Spleen (tissue), 11 donors: ENCODE data around the gene ABCC10. TPM values are rescaled to one million over a fixed set of nuclear protein-coding genes. Genes with fewer than 3 reads are reported as not detected.
A peak's percentile ranks its signal among the peaks of the same experiment; 100 is the strongest.

Source experiments
- DNase-seq: peaks from one replicate; pipeline ENCODE4 v3.0.0-alpha.2; 2020
- H3K27ac ChIP-seq, 8 donors: fragments of 200-600 bp; sonication (generic) in 7 of 8; 1 replicate in 4 of 8; 2 replicates in 4 of 8; pipeline versions ENCODE4 v1.5.0 to v1.8.0; 2016 to 2021; ENCODE audit warnings: inconsistent platforms in 4 of 8, mild to moderate bottlenecking in 4 of 8, moderate library complexity in 1 of 8
- H3K27me3 ChIP-seq, 7 donors: fragments of 200-600 bp; sonication (generic) in 6 of 7; replicated peaks in 1 of 7; 1 replicate in 4 of 7; 2 replicates in 3 of 7; pipeline versions ENCODE4 v1.5.0 to v1.8.0; 2016 to 2021; ENCODE audit warnings: inconsistent platforms in 3 of 7, mild to moderate bottlenecking in 1 of 7
- H3K36me3 ChIP-seq, 6 donors: fragments of 200-600 bp; sonication (generic) in 5 of 6; 1 replicate in 4 of 6; 2 replicates in 2 of 6; pipeline versions ENCODE4 v1.5.0 to v1.8.0; 2016 to 2021; ENCODE audit warnings: inconsistent platforms in 2 of 6
- H3K4me1 ChIP-seq, 6 donors: fragments of 200-600 bp; sonication (generic) in 5 of 6; 1 replicate in 3 of 6; 2 replicates in 3 of 6; pipeline versions ENCODE4 v1.5.0 to v1.8.0; 2016 to 2021; ENCODE audit warnings: inconsistent platforms in 3 of 6
- H3K4me3 ChIP-seq, 8 donors: fragments of 200-600 bp; sonication (generic) in 7 of 8; 1 replicate in 4 of 8; 2 replicates in 4 of 8; pipeline versions ENCODE4 v1.5.0 to v1.8.0; 2016 to 2021; ENCODE audit warnings: inconsistent platforms in 4 of 8, mild to moderate bottlenecking in 4 of 8, moderate library complexity in 2 of 8
- H3K9me3 ChIP-seq, 8 donors: fragments of 200-600 bp; sonication (generic) in 7 of 8; 1 replicate in 4 of 8; 2 replicates in 4 of 8; pipeline versions ENCODE4 v1.5.0 to v1.8.0; 2016 to 2021; ENCODE audit warnings: inconsistent platforms in 4 of 8
- POLR2A ChIP-seq, 3 donors: fragments of 450-650 bp; IDR thresholded peaks; one replicate each; pipeline ENCODE4 v1.5.1; 2017; ENCODE audit warnings: antibody characterized with exemption in 3 of 3, mild to moderate bottlenecking in 1 of 3
- POLR2AphosphoS5 ChIP-seq, 3 donors: sonication (generic); formaldehyde crosslinking; IDR thresholded peaks; one replicate each; pipeline ENCODE4 v1.5.1; 2017; ENCODE audit warnings: antibody characterized with exemption in 3 of 3
- WGBS, 5 donors: extraction: QIAGEN DNeasy Blood & Tissue Kit in 3 of 5; methylation state at CpG; one replicate each; pipeline versions ENCODE4 v1.1.5 to v1.1.7; 2013 to 2018; 5-methylcytosine and 5-hydroxymethylcytosine counted together
- intact Hi-C: fragments of 100-400 bp; cut with DNase I; formaldehyde crosslinking; loops from one replicate; pipeline ENCODE4 v1.15.0; 2023; ENCODE audit warnings: low total_unique reads
- polyA plus RNA-seq, 3 donors: library from polyadenylated mRNA; stranded (reverse); fragments of 200-250 nt; gene quantifications; one replicate each; pipeline ENCODE4 v1.2.1, GENCODE V29; 2013
- total RNA-seq, 7 donors: library from RNA; depleted of rRNA in 3 of 7; stranded (reverse); fragments of >200 nt in 3 of 7; fragmentation: NEBNext Ultra II Directional in 4 of 7; extraction: Animal tissue kit (Norgen Biotek cat#: 25700) in 4 of 7; gene quantifications; one replicate each; pipeline versions ENCODE4 v1.1.0 to v1.2.1, GENCODE V29; 2016 to 2021
- TF ChIP-seq, protein P1 (sequence below), 11 experiments: fragments of 200-600 bp in 7 of 11; fragments of 450-650 bp in 4 of 11; sonication (generic) in 4 of 11; IDR thresholded peaks in 8 of 11; conservative IDR thresholded peaks in 3 of 11; 1 replicate in 7 of 11; 2 replicates in 4 of 11; pipeline versions ENCODE4 v1.4.0 to v1.8.0; 2016 to 2021; ENCODE audit warnings: antibody characterized with exemption in 11 of 11, inconsistent platforms in 4 of 11, mild to moderate bottlenecking in 1 of 11
- donor health status: healthy with polysubstance abuse.
- donor health status: DM: no; HTN: no; CAD: no; lungs with moderate emphysema.
- donor health status: DM: no; HTN: no; CAD: no.
- donor health status: Bipolar disorder and iron deficiency.
- donor health status: healthy.
- donor health status: DM: no; HTN: no; CAD: no.
- donor health status: DM: yes; HTN: yes; CAD: no.

ABCC10 gene
- total and polyA plus RNA-seq, 10 donors = 13.1 to 52.6 (median 31.6) TPM

DNA sequence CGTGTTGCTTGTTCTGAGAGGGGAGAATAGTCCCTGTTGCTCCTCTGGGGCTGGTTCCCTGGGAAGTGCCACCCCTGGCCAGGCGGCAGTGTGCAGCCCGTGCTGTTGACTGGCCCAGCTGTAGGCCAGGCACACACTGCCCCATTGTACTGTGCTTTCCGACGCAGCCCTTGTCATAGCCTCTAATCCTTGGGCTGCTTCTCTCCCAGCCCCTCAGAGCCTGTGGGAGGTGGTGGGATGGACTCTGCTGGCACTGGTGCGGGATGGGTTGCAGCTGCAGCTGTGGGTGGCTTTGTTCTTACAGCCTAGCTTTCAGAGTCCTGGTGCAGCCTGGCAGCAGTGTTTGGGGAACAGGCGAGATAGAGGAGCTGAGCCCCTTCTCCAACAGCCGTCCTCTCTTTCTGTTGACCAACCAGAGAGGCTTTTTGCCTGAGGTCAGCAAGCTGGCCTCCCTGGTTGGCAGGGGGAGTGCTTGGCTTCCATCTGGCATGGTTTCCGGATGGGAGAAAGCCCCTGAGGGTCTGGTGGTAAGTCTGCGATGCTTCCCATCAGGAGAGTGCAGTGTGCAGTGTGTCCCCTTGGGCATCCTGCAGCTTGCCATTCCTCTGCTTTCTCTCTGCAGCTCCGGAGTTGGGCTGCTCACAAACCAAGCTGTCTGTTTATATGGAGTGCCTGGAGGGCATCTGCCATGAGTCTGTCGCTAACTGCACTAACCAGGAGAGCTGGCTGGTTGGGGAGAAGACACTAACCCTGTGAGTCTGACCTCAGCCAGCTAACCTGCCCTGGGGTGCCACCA, 62.1 kb downstream of the ABCC10 start:
- no peak overlapping the region for H3K4me3 ChIP-seq
- WGBS, 5 donors = 72 to 94% (median 92%) methylated on average over 10 to 12 of the region's 12 CpGs
- DNase-seq = no peak
- peaks cover 0 to 13% (median 0%) of the 10 kb centered on the region in 6 donors for H3K4me1 ChIP-seq
- TF ChIP-seq, protein P1, sequence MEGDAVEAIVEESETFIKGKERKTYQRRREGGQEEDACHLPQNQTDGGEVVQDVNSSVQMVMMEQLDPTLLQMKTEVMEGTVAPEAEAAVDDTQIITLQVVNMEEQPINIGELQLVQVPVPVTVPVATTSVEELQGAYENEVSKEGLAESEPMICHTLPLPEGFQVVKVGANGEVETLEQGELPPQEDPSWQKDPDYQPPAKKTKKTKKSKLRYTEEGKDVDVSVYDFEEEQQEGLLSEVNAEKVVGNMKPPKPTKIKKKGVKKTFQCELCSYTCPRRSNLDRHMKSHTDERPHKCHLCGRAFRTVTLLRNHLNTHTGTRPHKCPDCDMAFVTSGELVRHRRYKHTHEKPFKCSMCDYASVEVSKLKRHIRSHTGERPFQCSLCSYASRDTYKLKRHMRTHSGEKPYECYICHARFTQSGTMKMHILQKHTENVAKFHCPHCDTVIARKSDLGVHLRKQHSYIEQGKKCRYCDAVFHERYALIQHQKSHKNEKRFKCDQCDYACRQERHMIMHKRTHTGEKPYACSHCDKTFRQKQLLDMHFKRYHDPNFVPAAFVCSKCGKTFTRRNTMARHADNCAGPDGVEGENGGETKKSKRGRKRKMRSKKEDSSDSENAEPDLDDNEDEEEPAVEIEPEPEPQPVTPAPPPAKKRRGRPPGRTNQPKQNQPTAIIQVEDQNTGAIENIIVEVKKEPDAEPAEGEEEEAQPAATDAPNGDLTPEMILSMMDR (IDR thresholded peaks at IDR 0.05 in 8 of 11, conservative IDR thresholded peaks at IDR 0.05 in 3 of 11) = no peak
- no peak for TF ChIP-seq POLR2AphosphoS5 (IDR thresholded peaks at IDR 0.05)
- TF ChIP-seq POLR2A (IDR thresholded peaks at IDR 0.05) = no peak
- H3K27me3 ChIP-seq = no peaks in the 10 kb centered on the region
- intact Hi-C loops = no loop called here
- H3K36me3 ChIP-seq = peaks cover 0 to 55% (median 0%) of the 10 kb centered on the region in 6 donors
- H3K27ac ChIP-seq = no peak overlapping the region
- no peaks in the 10 kb centered on the region for H3K9me3 ChIP-seq

DNA sequence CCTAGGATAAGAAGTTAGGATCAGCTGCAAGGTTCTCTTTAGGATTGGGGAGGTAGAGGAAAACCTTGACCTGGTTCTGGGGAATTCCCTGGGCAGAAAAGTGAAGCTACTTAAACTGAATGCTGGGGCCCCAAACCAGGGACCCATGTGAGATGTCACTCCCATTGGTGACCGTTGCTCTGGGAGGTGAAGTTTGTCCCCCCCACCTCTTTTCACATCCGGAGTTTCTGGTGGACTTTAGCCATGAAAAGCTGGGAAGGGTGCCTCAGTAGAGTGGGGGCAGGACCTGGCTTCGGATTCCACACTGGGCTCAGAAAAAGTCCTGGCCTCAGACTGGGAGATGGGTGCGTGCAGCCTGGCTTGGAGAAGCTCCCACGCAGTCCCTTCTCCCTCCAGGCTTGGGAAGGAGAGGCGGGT, 63.2 kb downstream of the ABCC10 start:
- H3K4me3 ChIP-seq = no peak overlapping the region
- H3K27me3 ChIP-seq = no peaks in the 10 kb centered on the region
- no peaks in the 10 kb centered on the region for H3K9me3 ChIP-seq
- TF ChIP-seq, protein P1 (IDR thresholded peaks at IDR 0.05 in 8 of 11, conservative IDR thresholded peaks at IDR 0.05 in 3 of 11) = no peak
- TF ChIP-seq POLR2A (IDR thresholded peaks at IDR 0.05) (no peak), POLR2AphosphoS5 (IDR thresholded peaks at IDR 0.05) (no peak)
- WGBS, 5 donors = 74 to 89% (median 84%) methylated on average over 4 to 6 of the region's 6 CpGs
- intact Hi-C loops = no loop called here
- peaks cover 0 to 20% (median 9%) of the 10 kb centered on the region in 6 donors for H3K4me1 ChIP-seq
- peaks cover 0 to 47% (median 0%) of the 10 kb centered on the region in 6 donors for H3K36me3 ChIP-seq
- H3K27ac ChIP-seq = no peak overlapping the region
- DNase-seq = no peak

DNA sequence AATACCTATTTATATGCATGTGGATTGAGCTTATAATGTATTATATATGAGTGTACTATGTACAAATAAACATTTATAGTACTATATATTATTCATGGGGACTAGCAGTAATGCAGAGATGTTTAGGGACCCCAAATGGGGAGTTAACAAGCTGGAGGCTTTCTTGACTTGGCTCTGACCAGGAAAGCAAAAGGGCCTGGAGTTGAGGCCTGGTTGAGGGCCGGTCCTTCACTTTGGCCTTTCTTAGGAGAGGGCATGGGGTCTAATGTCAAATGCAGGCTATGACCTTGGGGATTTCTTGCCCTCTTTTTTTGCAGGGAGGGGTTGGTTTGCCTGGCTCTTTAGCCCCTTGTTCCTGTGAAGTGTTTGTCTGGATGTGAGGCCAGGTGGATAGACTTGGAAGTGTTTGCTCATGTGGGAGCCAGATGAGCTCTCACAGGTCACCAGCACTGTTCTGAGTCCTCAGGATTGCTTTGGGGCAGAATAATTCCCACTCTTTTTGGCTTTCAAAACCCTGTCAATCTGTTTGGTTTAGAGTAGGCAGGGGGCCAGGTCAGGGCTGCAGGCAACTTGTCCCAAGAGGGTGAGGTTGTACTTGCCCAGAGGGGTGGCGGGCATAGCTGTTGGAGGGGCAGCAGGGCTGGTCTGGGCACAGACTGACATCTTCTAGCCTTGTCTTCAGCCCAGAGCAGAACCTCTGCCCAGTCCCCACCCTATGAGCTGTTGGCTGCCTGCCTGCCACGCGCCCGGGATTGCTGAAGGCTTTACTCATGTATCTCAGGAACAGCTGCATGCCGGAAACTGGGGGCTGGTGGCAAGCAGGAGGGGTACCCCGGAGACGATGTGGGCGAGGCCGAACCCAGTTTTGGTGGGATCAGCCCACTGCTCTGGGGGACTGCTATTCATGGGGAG, 64.7 kb downstream of the ABCC10 start:
- H3K36me3 ChIP-seq = peaks cover 0 to 33% (median 0%) of the 10 kb centered on the region in 6 donors
- H3K27me3 ChIP-seq = no peaks in the 10 kb centered on the region
- H3K27ac ChIP-seq = peak overlapping the region in 1 of 8 donors; percentile 9
- H3K4me1 ChIP-seq = peaks cover 0 to 20% (median 14%) of the 10 kb centered on the region in 6 donors
- no peak overlapping the region for H3K4me3 ChIP-seq
- TF ChIP-seq POLR2A (IDR thresholded peaks at IDR 0.05) (no peak), POLR2AphosphoS5 (IDR thresholded peaks at IDR 0.05) (peak in 1 of 3 donors; percentile 31)
- TF ChIP-seq, protein P1 (IDR thresholded peaks at IDR 0.05 in 8 of 11, conservative IDR thresholded peaks at IDR 0.05 in 3 of 11) = no peak
- no peak for DNase-seq
- WGBS, 5 donors = 74 to 96% (median 78%) methylated on average over 2 to 10 of the region's 10 CpGs
- no peaks in the 10 kb centered on the region for H3K9me3 ChIP-seq
- intact Hi-C loops = no loop called here
